Psoas muscle (tissue), 8 donors: Measurements from ENCODE around the gene MAJIN. TPM values are rescaled to one million over a fixed set of nuclear protein-coding genes. Genes with fewer than 3 reads are reported as not detected.
"Not testable (repeated sequence)": the region's sequence is repeated elsewhere in the genome, so short reads cannot be mapped to it uniquely, and the experiment has no call there.

ENCODE experiments used
- ATAC-seq, 4 donors: fragments of 200-7000 bp; cut with Tn5 transposase; one replicate each; pipeline ENCODE4 v1.9.1; 2020; ENCODE audit warnings: moderate library complexity in 3 of 4, mild to moderate bottlenecking in 2 of 4
- DNase-seq, 2 donors: peaks; one replicate each; pipeline ENCODE4 v3.0.0-alpha.2; 2020
- H3K27ac ChIP-seq: fragments of 200-600 bp; one replicate; pipeline ENCODE4 v1.8.0; 2022
- H3K27me3 ChIP-seq, 3 donors: fragments of 200-600 bp in 1 of 3; one replicate each; pipeline versions ENCODE4 v1.6.1 to v1.8.0; 2013 to 2022; ENCODE audit warnings: low read length in 2 of 3, mild to moderate bottlenecking in 2 of 3, moderate library complexity in 1 of 3; ENCODE audit not compliant: insufficient read depth in 3 of 3
- H3K36me3 ChIP-seq, 2 donors: fragments of 200-600 bp in 1 of 2; one replicate each; pipeline versions ENCODE4 v1.6.1 to v1.8.0; 2013 to 2022; ENCODE audit warnings: low read depth in 1 of 2, mild to moderate bottlenecking in 1 of 2, moderate library complexity in 1 of 2; ENCODE audit not compliant: insufficient read depth in 1 of 2
- H3K4me1 ChIP-seq: fragments of 200-600 bp; one replicate; pipeline ENCODE4 v1.8.0; 2022
- H3K4me3 ChIP-seq: fragments of 200-600 bp; one replicate; pipeline ENCODE4 v1.8.0; 2022; ENCODE audit warnings: mild to moderate bottlenecking
- H3K9me3 ChIP-seq: fragments of 200-600 bp; one replicate; pipeline ENCODE4 v1.8.0; 2022
- WGBS, 3 donors: extraction: QIAGEN DNeasy Blood & Tissue Kit; methylation state at CpG; one replicate each; pipeline versions ENCODE4 v1.1.6 to v1.1.7; 2013; 5-methylcytosine and 5-hydroxymethylcytosine counted together
- intact Hi-C, 2 donors: fragments of 100-400 bp; cut with DNase I; formaldehyde crosslinking; loops; one replicate each; pipeline versions ENCODE4 v1.11.0 to v1.14.2; 2022
- polyA plus RNA-seq, 3 donors: library from polyadenylated mRNA; stranded (reverse); fragments of 200-250 nt; gene quantifications; one replicate each; pipeline ENCODE4 v1.2.3, GENCODE V29; 2013
- total RNA-seq, 4 donors: library from RNA; stranded (reverse); fragmentation: NEBNext Ultra II Directional in 2 of 4; extraction: Animal tissue kit (Norgen Biotek cat#: 25700) in 2 of 4; gene quantifications; one replicate each; pipeline versions ENCODE4 v1.2.1 to v1.2.4, GENCODE V29; 2021 to 2023
- TF ChIP-seq, protein P1 (sequence below): fragments of 200-600 bp; IDR thresholded peaks from one replicate; pipeline ENCODE4 v1.8.0; 2022; ENCODE audit warnings: antibody characterized with exemption
- donor health status: healthy with polysubstance abuse.
- donor health status: DM: no; HTN: no; CAD: no; lungs with moderate emphysema.
- donor health status: Bipolar disorder and iron deficiency.
- donor health status: healthy.
- donor health status: DM: yes; HTN: yes; CAD: no.
- donor health status: DM: no; HTN: no; CAD: no.
- donor health status: DM: no; HTN: no; CAD: no.
- donor health status: DM: yes; HTN: yes; CAD: no.

Gene MAJIN
- total and polyA plus RNA-seq, 7 donors, result not detected

DNA sequence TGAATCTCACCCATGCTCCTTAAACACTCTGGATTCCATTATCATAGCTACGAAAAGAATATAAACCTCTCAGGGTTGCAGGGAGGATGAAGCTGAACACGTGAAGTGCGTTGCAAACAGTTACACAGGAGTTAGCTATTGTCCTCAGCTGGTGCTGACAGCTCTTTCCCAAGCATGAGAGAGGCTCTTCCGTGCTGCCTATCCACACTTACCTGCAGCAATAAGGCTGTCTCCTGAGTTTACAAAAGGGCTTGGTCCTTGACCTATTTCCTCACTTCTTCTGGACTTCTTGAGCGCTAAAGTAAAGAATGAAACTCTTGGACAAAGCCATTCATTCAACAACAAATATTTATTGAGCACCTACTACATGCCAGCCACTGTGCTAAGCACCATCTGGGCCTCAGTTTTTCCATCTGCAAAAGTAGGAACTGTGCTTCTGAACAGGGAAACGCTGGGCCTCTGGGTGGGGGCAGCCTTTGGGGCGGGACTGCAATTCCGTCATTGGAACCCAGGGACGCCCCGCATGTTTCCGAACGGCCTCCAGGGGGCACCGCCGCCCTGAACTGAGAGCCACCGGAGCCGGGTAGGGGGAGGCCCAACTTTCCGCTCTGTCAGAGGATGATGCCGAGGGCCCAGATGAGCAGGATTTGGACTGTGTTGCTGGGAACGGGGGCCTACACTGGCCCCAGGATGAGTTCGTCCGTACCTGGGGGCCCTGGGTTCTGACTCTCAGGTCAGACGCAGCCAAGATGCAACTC lies 41.4 kb upstream of the MAJIN start:
- Histone ChIP-seq H3K27me3 (no peaks in the 10 kb centered on the region), H3K4me1 (peaks cover 5% of the 10 kb centered on the region), H3K36me3 (peaks cover 0 to 8% of the 10 kb centered on the region in 2 donors), H3K9me3 (no peaks in the 10 kb centered on the region), H3K4me3 (peak overlapping the region; percentile 81), H3K27ac (peak overlapping the region; percentile 97)
- DNase-seq (peak; percentile 94), ATAC-seq (peak; percentile 87 to 91 (median 88))
- TF ChIP-seq, protein P1, sequence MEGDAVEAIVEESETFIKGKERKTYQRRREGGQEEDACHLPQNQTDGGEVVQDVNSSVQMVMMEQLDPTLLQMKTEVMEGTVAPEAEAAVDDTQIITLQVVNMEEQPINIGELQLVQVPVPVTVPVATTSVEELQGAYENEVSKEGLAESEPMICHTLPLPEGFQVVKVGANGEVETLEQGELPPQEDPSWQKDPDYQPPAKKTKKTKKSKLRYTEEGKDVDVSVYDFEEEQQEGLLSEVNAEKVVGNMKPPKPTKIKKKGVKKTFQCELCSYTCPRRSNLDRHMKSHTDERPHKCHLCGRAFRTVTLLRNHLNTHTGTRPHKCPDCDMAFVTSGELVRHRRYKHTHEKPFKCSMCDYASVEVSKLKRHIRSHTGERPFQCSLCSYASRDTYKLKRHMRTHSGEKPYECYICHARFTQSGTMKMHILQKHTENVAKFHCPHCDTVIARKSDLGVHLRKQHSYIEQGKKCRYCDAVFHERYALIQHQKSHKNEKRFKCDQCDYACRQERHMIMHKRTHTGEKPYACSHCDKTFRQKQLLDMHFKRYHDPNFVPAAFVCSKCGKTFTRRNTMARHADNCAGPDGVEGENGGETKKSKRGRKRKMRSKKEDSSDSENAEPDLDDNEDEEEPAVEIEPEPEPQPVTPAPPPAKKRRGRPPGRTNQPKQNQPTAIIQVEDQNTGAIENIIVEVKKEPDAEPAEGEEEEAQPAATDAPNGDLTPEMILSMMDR, result peak; percentile 69
- 14 to 15% (median 15%) methylated on average over 21 to 22 of the region's 22 CpGs for WGBS, 3 donors
- intact Hi-C loops, result loop anchor here (1.0 to 10.0 kb wide), 4 partner anchors 86 to 169 kb away; partner anchors contain the start of genes CDC42BPG (in 1 of the 2) and TM7SF2 (in 1 of the 2)

DNA sequence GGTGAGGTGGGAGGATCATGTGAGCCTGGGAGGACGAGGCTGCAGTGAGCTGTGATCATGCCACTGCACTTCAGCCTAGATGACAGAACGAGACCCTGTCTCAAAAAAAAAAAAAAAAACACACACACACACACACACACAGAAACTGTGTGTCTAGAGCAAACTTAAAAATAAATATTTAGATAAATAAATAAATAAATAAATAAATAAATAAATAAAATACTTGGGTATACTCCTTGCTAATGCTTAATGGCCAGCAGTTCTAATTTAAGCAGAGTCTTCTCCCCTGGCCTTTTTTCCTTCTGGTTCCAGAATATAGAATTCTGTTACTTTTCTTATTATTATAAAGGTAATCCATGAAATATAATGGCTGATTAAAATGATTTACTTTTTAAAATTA lies 37.0 kb upstream of the MAJIN start:
- Histone ChIP-seq H3K9me3 (no peaks in the 10 kb centered on the region), H3K27ac (no peak overlapping the region), H3K27me3 (no peaks in the 10 kb centered on the region), H3K4me3 (no peak overlapping the region), H3K4me1 (peaks cover 5% of the 10 kb centered on the region), H3K36me3 (no peaks in the 10 kb centered on the region)
- DNase-seq (no peak), ATAC-seq (no peak)
- 89 to 93% (median 89%) methylated on average over 2 of the region's 2 CpGs for WGBS, 3 donors
- TF ChIP-seq, protein P1, result no peak
- intact Hi-C loops, result no loop called here

DNA sequence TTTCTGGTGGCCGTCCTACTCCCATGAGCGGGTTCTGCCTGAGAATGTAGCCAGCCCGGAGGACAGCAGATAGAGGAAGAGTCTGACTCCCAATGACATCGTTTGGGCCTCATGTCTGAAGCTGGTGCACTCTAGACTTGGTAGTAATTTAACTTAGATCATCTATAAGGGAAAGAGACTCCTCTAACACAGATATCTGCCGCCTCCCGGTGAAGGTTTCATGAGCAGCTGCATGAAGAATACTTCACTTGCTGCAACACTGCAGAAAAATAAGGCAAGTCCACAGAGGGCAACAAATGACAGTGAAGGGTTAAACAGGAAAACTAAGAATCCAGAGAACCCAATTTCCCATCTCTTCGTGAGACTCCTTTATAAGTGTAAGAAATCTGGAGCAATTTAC lies 36.1 kb upstream of the MAJIN start:
- TF ChIP-seq, protein P1, result no peak
- intact Hi-C loops, result no loop called here
- peaks cover 2% of the 10 kb centered on the region for H3K4me1 ChIP-seq
- WGBS, 3 donors, result 67 to 70% (median 68%) methylated on average over 7 of the region's 7 CpGs
- no peak for ATAC-seq
- H3K27ac ChIP-seq, result no peak overlapping the region
- H3K4me3 ChIP-seq, result no peak overlapping the region
- no peak for DNase-seq
- no peaks in the 10 kb centered on the region for H3K27me3 ChIP-seq
- no peaks in the 10 kb centered on the region for H3K9me3 ChIP-seq
- no peaks in the 10 kb centered on the region for H3K36me3 ChIP-seq

DNA sequence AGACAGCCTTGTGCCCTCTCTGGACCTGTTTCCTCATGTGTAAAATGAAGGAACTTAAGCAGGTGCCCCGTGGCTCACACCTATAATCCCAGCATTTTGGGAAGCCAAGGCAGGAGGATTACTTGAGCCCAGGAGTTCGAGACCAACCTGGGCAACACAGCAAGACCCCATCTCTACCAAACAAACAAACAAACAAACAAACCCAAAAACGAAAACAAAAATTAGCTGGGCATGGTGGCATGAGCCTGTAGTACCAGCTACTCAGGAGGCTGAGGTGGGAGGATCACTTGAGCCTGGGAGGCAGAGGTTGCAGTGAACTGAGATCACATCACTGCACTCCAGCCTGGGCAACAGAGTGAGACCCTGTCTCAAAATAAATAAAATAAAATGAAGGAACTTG lies 32.1 kb upstream of the MAJIN start:
- H3K27me3 ChIP-seq, intact Hi-C loops, H3K27ac ChIP-seq, H3K4me1 ChIP-seq, DNase-seq, ATAC-seq, H3K9me3 ChIP-seq, H3K4me3 ChIP-seq, H3K36me3 ChIP-seq: not testable (repeated sequence)
- 53 to 63% (median 61%) methylated on average over 3 of the region's 3 CpGs for WGBS, 3 donors

DNA sequence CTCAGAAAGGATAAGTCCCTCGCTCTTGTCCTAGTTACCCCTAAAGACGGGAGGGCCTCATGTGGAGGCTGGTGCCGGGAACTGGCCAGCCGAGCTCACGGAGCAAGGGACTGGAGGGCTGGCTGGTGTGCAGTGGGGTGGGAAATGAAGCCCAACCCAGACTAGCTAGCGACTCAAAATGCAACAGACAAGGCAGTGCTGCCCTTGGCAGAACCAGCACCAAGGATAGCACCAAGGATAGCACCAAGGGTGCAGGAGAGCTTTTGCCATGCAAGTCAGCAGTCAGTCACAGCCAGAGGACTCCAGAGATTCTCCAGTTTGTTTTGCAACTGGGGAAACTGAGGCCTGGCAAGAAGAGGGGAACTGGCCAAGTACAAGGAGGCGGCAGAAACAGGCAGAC lies 31.4 kb upstream of the MAJIN start:
- Histone ChIP-seq H3K9me3 (no peaks in the 10 kb centered on the region), H3K4me1 (no peaks in the 10 kb centered on the region), H3K27ac (no peak overlapping the region), H3K27me3 (no peaks in the 10 kb centered on the region), H3K4me3 (no peak overlapping the region), H3K36me3 (no peaks in the 10 kb centered on the region)
- 65 to 70% (median 69%) methylated on average over 7 of the region's 7 CpGs for WGBS, 3 donors
- intact Hi-C loops, result no loop called here
- ATAC-seq (no peak), DNase-seq (no peak)
- TF ChIP-seq, protein P1, result no peak
